Chondrocyte (in vitro differentiated cells): Measurements from ENCODE around the gene SGCA. TPM values are rescaled to one million over a fixed set of nuclear protein-coding genes. Genes with fewer than 3 reads are reported as not detected.
A peak's percentile ranks its signal among the peaks of the same experiment; 100 is the strongest.

Experiments
- DNase-seq: peaks from one replicate; pipeline ENCODE4 v3.0.0; 2021; ENCODE audit warnings: mixed read lengths, low spot score
- H3K27ac Mint-ChIP-seq: one replicate; pipeline ENCODE4 v1.8.0; 2021; ENCODE audit warnings: mild to moderate bottlenecking, moderate library complexity, mixed read lengths; ENCODE audit not compliant: unreplicated experiment
- H3K27me3 Mint-ChIP-seq: 2 replicates; pipeline ENCODE4 v1.8.0; 2021; ENCODE audit warnings: low read depth, mixed read lengths
- H3K36me3 Mint-ChIP-seq: 2 replicates; pipeline ENCODE4 v1.8.0; 2021; ENCODE audit warnings: low read depth, mixed read lengths
- H3K4me1 Mint-ChIP-seq: 2 replicates; pipeline ENCODE4 v1.8.0; 2021; ENCODE audit warnings: low read depth, mild to moderate bottlenecking, mixed read lengths
- H3K4me3 Mint-ChIP-seq: one replicate; pipeline ENCODE4 v1.8.0; 2021; ENCODE audit warnings: mild to moderate bottlenecking, moderate library complexity, mixed read lengths; ENCODE audit not compliant: unreplicated experiment
- H3K9me3 Mint-ChIP-seq: 2 replicates; pipeline ENCODE4 v1.8.0; 2021; ENCODE audit warnings: low read depth, mixed read lengths
- total RNA-seq: library from RNA; stranded (reverse); gene quantifications from 3 replicates; pipeline ENCODE4 v1.2.1, GENCODE V29; 2021
- TF ChIP-seq, protein P1 (sequence below): fragments of 200-600 bp; sonication (generic); IDR thresholded peaks from 2 replicates; pipeline ENCODE4 v1.5.0; 2021; ENCODE audit warnings: antibody characterized with exemption, mild to moderate bottlenecking, moderate library complexity

SGCA gene
- total RNA-seq, 1 donor from 2014 or later = 1.3 TPM

DNA sequence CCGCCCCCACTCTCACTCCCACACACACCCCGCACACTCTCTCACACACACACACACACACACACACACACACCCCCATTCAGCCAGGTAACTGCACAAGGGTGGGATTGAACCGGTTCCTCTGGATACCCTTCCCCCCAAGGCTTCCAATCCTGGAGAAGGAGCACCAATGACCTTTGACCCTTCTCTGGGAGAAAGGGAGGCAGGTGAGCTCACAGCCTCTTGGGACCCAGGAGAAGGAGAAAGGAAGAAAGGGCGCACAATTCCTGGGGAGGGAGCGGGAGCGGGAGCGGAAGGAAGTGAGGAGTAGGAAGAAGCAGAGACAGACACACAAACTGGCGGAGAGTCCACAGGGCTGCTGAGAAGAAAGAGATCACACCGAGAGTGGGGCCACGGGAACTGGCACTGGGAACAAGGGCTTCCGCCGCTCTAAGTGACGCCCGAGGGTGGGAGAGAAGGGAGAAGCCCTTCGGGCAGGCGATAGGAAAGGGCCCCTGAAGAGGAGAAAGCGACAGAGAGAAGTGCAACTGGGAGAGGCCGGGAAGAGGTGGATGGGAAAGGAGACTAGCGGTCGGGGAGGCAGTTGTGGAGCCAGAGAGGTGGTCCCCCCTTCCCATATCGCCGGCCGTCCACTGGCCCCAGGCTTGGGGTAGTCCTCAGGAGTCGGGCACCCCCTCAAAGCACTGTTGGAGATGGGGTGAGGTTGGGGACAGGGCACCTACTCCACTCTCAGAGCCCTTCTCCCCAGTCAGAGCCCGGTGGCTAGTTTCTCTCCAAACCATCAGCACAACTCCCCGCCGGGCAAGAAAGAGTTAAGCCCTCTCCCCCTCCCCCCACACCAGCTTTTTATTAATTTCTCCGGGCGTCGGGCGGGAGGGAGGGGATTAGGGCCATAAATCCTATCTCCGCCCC, 37.1 kb upstream of the SGCA start:
- Mint-ChIP-seq H3K27ac (peak overlapping the region; percentile 86), H3K36me3 (no peaks in the 10 kb centered on the region), H3K4me3 (peak overlapping the region; percentile 97), H3K27me3 (no peaks in the 10 kb centered on the region), H3K4me1 (peaks cover 44% of the 10 kb centered on the region), H3K9me3 (no peaks in the 10 kb centered on the region)
- TF ChIP-seq, protein P1, sequence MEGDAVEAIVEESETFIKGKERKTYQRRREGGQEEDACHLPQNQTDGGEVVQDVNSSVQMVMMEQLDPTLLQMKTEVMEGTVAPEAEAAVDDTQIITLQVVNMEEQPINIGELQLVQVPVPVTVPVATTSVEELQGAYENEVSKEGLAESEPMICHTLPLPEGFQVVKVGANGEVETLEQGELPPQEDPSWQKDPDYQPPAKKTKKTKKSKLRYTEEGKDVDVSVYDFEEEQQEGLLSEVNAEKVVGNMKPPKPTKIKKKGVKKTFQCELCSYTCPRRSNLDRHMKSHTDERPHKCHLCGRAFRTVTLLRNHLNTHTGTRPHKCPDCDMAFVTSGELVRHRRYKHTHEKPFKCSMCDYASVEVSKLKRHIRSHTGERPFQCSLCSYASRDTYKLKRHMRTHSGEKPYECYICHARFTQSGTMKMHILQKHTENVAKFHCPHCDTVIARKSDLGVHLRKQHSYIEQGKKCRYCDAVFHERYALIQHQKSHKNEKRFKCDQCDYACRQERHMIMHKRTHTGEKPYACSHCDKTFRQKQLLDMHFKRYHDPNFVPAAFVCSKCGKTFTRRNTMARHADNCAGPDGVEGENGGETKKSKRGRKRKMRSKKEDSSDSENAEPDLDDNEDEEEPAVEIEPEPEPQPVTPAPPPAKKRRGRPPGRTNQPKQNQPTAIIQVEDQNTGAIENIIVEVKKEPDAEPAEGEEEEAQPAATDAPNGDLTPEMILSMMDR = no peak
- DNase-seq = peak; percentile 86

DNA sequence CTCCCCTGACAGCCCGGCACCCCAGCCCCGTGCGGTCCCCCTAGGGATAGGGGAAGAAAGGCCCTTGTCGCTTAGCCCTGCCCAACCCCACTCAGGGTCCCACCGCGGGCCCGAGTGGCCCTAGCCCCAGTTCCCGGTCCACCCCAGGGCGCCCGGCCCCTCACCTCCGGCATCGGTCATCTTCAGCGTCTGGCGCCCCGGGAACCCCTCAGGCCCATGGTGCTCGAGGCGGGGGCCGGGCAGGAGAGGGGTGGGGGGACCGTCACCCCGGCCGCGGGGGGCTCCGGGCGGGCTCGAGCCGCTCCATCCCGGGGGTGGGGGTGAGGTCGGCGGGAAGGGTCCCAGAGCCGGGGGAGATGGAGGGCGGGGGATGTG, 36.5 kb upstream of the SGCA start:
- Mint-ChIP-seq H3K9me3 (no peaks in the 10 kb centered on the region), H3K4me3 (peak overlapping the region; percentile 97), H3K27ac (no peak overlapping the region), H3K27me3 (no peaks in the 10 kb centered on the region), H3K4me1 (peaks cover 46% of the 10 kb centered on the region), H3K36me3 (no peaks in the 10 kb centered on the region)
- TF ChIP-seq, protein P1 = no peak
- peak; percentile 83 for DNase-seq

GRCh38 chr17:50129728-50130558, 35.9 kb upstream of the SGCA start, which contains the start of gene SAMD14:
TSS of gene SAMD14 (minus strand) at chr17:50130160. CDS start at chr17:50124959, 5,201 bp downstream.
- TF ChIP-seq, protein P1 = peak; percentile 29
- peak within 1 kb of the TSS; percentile 97 for H3K4me3 Mint-ChIP-seq
- no peaks in the 10 kb centered on the region for H3K36me3 Mint-ChIP-seq
- H3K27me3 Mint-ChIP-seq = no peaks in the 10 kb centered on the region
- H3K9me3 Mint-ChIP-seq = no peaks in the 10 kb centered on the region
- peaks cover 50% of the 10 kb centered on the region for H3K4me1 Mint-ChIP-seq
- peak; percentile 88 for DNase-seq
- peak within 1 kb of the TSS; percentile 45 for H3K27ac Mint-ChIP-seq

DNA sequence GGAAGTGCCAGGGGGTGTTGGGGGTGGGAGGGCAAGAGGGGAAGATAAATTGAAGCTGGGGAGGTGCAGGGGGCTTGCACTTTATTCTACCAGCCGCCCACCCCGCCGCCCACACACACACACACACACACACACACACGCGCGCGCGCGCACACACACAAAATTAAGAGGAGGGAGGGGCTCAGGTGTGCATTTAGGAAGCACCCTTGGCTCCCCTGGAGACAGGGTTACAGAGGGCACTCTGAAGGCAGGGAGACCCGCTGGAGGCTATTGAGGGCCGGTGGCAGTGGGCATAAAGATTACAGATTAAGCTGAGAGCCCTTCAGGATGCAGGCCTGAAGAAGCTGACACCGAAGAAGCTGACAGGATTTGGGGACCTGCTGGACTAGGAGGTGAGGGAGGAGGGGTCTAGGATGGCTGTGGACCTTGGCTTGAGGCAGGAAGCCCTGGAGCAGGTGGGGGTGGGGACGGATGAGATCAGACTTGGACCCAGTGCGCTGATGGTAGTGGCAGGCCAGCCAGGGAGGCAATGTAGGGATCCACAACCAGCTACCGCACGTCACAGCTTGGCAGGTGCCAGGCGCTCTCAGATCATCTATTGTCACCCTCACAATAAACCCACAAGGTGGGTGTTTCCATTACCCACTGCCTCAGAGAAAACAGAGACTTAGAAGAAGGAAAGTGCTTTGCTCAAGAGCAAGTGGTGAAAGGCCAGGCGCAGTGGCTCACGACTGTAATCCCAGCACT, 35.1 kb upstream of the SGCA start:
- TF ChIP-seq, protein P1 = no peak
- H3K9me3 Mint-ChIP-seq = no peaks in the 10 kb centered on the region
- DNase-seq = no peak
- H3K4me1 Mint-ChIP-seq = peaks cover 52% of the 10 kb centered on the region
- H3K27me3 Mint-ChIP-seq = no peaks in the 10 kb centered on the region
- H3K36me3 Mint-ChIP-seq = peaks cover 3% of the 10 kb centered on the region
- H3K4me3 Mint-ChIP-seq = peak overlapping the region; percentile 71
- peak overlapping the region; percentile 69 for H3K27ac Mint-ChIP-seq
